A673 (cell line): ENCODE measurements around the gene SLC25A21. TPM values are rescaled to one million over a fixed set of nuclear protein-coding genes. Genes with fewer than 3 reads are reported as not detected.
"Not testable (repeated sequence)": the region's sequence is repeated elsewhere in the genome, so short reads cannot be mapped to it uniquely, and the experiment has no call there.

Source experiments
- BruUV-seq: library from RNA; stranded (reverse); fragments of 400-500 nt; replicated peaks from 2 replicates; lab custom pipeline; 2021; lab: Mats Ljungman, UMichigan
- CTCF ChIA-PET: fragments of 300-600 bp; sonication (Branson Sonifier 250); formaldehyde crosslinking; loops from one replicate; lab custom pipeline; 2022; ENCODE audit warnings: antibody characterized with exemption; lab: Charles Lee
- POLR2A ChIA-PET: fragments of 300-600 bp; sonication (Branson Sonifier 250); formaldehyde crosslinking; loops from one replicate; lab custom pipeline; 2022; ENCODE audit warnings: antibody characterized with exemption; ENCODE audit not compliant: low non-redundant PET; lab: Charles Lee
- DNase-seq: peaks from one replicate; pipeline ENCODE4 v3.0.0-alpha.2; 2015; ENCODE audit warnings: low spot score
- H3K27ac ChIP-seq: fragments of 200-600 bp; sonication (generic); 2 replicates; pipeline ENCODE4 v1.5.1; 2016; ENCODE audit warnings: mixed run types, low read depth, mild to moderate bottlenecking, mixed read lengths, antibody characterized with exemption, low read length; ENCODE audit not compliant: poor library complexity, severe bottlenecking
- H3K27me3 ChIP-seq: fragments of 200-600 bp; sonication (generic); replicated peaks from 2 replicates; pipeline ENCODE4 v1.6.1; 2017; ENCODE audit warnings: mixed run types, low read depth, mild to moderate bottlenecking, mixed read lengths, antibody characterized with exemption, low read length; ENCODE audit not compliant: insufficient read depth, poor library complexity
- H3K36me3 ChIP-seq: fragments of 200-600 bp; sonication (generic); 2 replicates; pipeline ENCODE4 v1.6.1; 2016; ENCODE audit warnings: mixed run types, mild to moderate bottlenecking, mixed read lengths, antibody characterized with exemption, low read length; ENCODE audit not compliant: insufficient read depth, poor library complexity, severe bottlenecking
- H3K4me1 ChIP-seq: fragments of 200-600 bp; sonication (generic); 2 replicates; pipeline ENCODE4 v1.6.1; 2017; ENCODE audit warnings: mixed run types, mild to moderate bottlenecking, mixed read lengths, antibody characterized with exemption, low read length; ENCODE audit not compliant: insufficient read depth, poor library complexity, severe bottlenecking
- H3K4me3 ChIP-seq: fragments of 200-600 bp; sonication (generic); 2 replicates; pipeline ENCODE4 v1.5.1; 2016; ENCODE audit warnings: low read depth, mixed run types, mild to moderate bottlenecking, mixed read lengths, low read length; ENCODE audit not compliant: poor library complexity, severe bottlenecking
- H3K9me3 ChIP-seq: fragments of 200-600 bp; sonication (generic); 2 replicates; pipeline ENCODE4 v1.6.1; 2016; ENCODE audit warnings: mixed run types, low read depth, mild to moderate bottlenecking, mixed read lengths, antibody characterized with exemption, low read length; ENCODE audit not compliant: poor library complexity, severe bottlenecking
- CTCF ChIP-seq: fragments of 300-800, 200-600 bp; sonication (generic); conservative IDR thresholded peaks from 2 replicates; pipeline ENCODE4 v1.5.1; 2017; ENCODE audit warnings: low read depth, mild to moderate bottlenecking, antibody characterized with exemption, low read length, moderate library complexity, mixed read lengths
- EZH2 ChIP-seq: fragments of 200-600 bp; sonication (generic); IDR thresholded peaks from 2 replicates; pipeline ENCODE4 v1.6.1; 2017; ENCODE audit warnings: borderline replicate concordance, low read depth, mild to moderate bottlenecking, mixed read lengths, antibody characterized with exemption, low read length; ENCODE audit not compliant: poor library complexity, severe bottlenecking
- intact Hi-C: fragments of 100-400 bp; cut with micrococcal nuclease; formaldehyde crosslinking; loops from one replicate; pipeline ENCODE4 v1.10.0; 2022; ENCODE audit not compliant: unreplicated experiment
- total RNA-seq: library from RNA; stranded (reverse); gene quantifications from 2 replicates; pipeline ENCODE4 v1.2.3, GENCODE V29; 2021

Gene SLC25A21
- total RNA-seq, 1 experiment from 2014 or later, result 4.7 TPM

- intact Hi-C loops, result loop anchor here (5.0 kb wide), 1 partner anchor 598 kb away; no protein-coding TSS in a partner anchor
These were observed 22.0 kb downstream of the SLC25A21 start for GRCh38 chr14:37150414-37150813.

GRCh38 chr14:37147310-37147880, 25.0 kb downstream of the SLC25A21 start:
- H3K4me1 ChIP-seq, result no peaks in the 10 kb centered on the region
- no peaks in the 10 kb centered on the region for H3K27me3 ChIP-seq
- no peak overlapping the region for H3K27ac ChIP-seq
- intact Hi-C loops, result loop anchor here (10.0 kb wide), 1 partner anchor 943 kb away; no protein-coding TSS in a partner anchor
- ChIA-PET POLR2A (no interaction called here), CTCF (interaction anchor here (0.6 to 0.7 kb wide), 2 partner anchors 206 to 490 kb away, joined by 3 to 6 read pairs; no protein-coding TSS in a partner anchor)
- TF ChIP-seq CTCF (no peak), EZH2 (no peak)
- no peak overlapping the region for H3K4me3 ChIP-seq
- no peaks in the 10 kb centered on the region for H3K36me3 ChIP-seq
- H3K9me3 ChIP-seq, result no peaks in the 10 kb centered on the region
- no peak for DNase-seq
- BruUV-seq, result no TSS peak

More at GRCh38 chr14:37150414-37150813, 22.0 kb downstream of the SLC25A21 start:
- ChIA-PET POLR2A (interaction anchor here (0.9 kb wide), 1 partner anchor 394 kb away, joined by 3 read pairs; no protein-coding TSS in a partner anchor), CTCF (interaction anchor here (0.7 to 2.4 kb wide), 7 partner anchors 209 to 776 kb away, joined by 3 to 18 read pairs (median 4); partner anchors contain the start of gene PAX9)
- Histone ChIP-seq H3K36me3 (no peaks in the 10 kb centered on the region), H3K4me1 (no peaks in the 10 kb centered on the region), H3K9me3 (no peaks in the 10 kb centered on the region), H3K27ac (no peak overlapping the region), H3K27me3 (no peaks in the 10 kb centered on the region), H3K4me3 (no peak overlapping the region)
- peak; percentile 75 for DNase-seq
- BruUV-seq, result no TSS peak
- TF ChIP-seq CTCF (peak; percentile 81), EZH2 (no peak)

GRCh38 chr14:37146438-37146837, 26.0 kb downstream of the SLC25A21 start:
- H3K27me3 ChIP-seq, H3K27ac ChIP-seq, CTCF ChIA-PET, H3K9me3 ChIP-seq, BruUV-seq, H3K4me1 ChIP-seq, H3K4me3 ChIP-seq, DNase-seq, H3K36me3 ChIP-seq: not testable (repeated sequence)
- intact Hi-C loops, result loop anchor here (10.0 kb wide), 1 partner anchor 942 kb away; no protein-coding TSS in a partner anchor
- POLR2A ChIA-PET, result interaction anchor here (0.6 kb wide), 1 partner anchor 652 kb away, joined by 4 read pairs; no protein-coding TSS in a partner anchor
